T-helper 1 cell treated with Interleukin-12 subunit alpha and Interleukin-12 subunit beta and Interleukin-4 antibody, amounts not matched to agents 30 μg/mL and 1 μg/mL, for 36 hours (primary cell): ENCODE data around the gene PCNX3.
"Not testable (repeated sequence)": the region's sequence is repeated elsewhere in the genome, so short reads cannot be mapped to it uniquely, and the experiment has no call there.

Experiments
- H3K27ac Mint-ChIP-seq: one replicate; pipeline ENCODE4 v1.8.0; 2021; ENCODE audit warnings: mild to moderate bottlenecking, mixed read lengths
- H3K27me3 Mint-ChIP-seq: one replicate; pipeline ENCODE4 v1.8.0; 2021; ENCODE audit warnings: low read depth, mixed read lengths
- H3K36me3 Mint-ChIP-seq: one replicate; pipeline ENCODE4 v1.8.0; 2021; ENCODE audit warnings: low read depth, mixed read lengths
- H3K4me1 Mint-ChIP-seq: one replicate; pipeline ENCODE4 v1.8.0; 2021; ENCODE audit warnings: low read depth, mixed read lengths
- H3K4me3 Mint-ChIP-seq: one replicate; pipeline ENCODE4 v1.8.0; 2021; ENCODE audit warnings: mild to moderate bottlenecking, moderate library complexity, mixed read lengths
- H3K9me3 Mint-ChIP-seq: one replicate; pipeline ENCODE4 v1.8.0; 2021; ENCODE audit warnings: mixed read lengths

Gene PCNX3

DNA sequence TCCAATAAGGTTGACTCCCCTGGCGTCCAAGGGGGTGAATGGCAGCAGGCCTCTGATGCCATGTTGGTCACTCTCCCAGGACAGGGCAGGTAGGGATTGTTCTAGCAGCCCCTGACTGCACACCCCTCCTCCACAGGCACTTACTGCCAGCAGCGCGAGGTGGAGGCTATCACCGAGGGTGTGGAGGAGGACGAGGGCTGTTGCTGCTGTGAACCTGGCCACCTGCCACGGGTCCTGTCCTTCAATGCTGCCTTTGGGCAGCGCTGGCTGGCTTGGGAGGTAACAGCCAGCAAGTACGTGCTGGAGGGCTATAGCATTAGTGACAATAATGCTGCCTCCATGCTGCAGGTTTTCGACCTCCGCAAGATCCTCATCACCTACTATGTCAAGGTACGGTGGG is 14.6 kb downstream of the PCNX3 start:
- no peak overlapping the region for H3K4me3 Mint-ChIP-seq
- H3K27ac Mint-ChIP-seq: no peak overlapping the region
- H3K36me3 Mint-ChIP-seq: peaks cover 26% of the 10 kb centered on the region
- H3K9me3 Mint-ChIP-seq: no peaks in the 10 kb centered on the region
- H3K4me1 Mint-ChIP-seq: peaks cover 6% of the 10 kb centered on the region
- H3K27me3 Mint-ChIP-seq: no peaks in the 10 kb centered on the region

DNA sequence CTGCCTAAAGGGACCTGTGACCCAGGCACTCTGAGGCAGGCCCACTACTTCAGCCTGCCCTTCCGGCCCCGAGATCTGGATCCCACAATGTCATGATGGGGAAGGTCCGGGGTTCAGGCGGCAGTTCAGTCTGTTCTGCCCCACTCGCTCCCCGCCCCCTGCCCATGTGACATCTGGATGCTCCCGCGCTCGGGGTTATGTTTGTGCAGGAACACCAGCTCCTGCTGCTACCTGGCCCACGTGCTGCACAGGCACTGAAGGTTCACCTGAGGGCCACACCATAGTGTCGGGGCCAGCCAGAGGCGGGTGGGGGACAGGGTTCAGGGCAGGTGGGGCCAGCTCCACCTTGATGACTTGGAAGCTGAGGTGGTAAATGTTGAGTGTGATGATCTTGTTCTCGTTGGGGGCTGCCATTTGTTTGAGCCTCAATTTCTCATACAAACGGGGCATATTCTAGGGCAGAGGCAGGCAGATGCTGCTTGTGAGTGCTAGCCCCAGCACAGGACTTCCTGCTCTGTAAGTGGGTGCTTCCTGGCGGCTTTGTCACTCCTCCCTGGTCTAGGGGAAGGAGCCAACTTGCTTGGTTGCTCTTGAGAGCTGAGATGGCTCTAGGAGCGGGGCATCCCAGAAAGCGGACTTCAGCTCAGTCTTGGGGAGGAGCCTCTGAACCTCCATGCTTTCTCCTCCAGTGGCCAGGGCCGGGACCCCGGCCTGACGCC is 18.0 kb downstream of the PCNX3 start:
- Mint-ChIP-seq H3K36me3 (peaks cover 24% of the 10 kb centered on the region), H3K27ac (peak overlapping the region; percentile 64), H3K9me3 (no peaks in the 10 kb centered on the region), H3K27me3 (no peaks in the 10 kb centered on the region), H3K4me1 (peaks cover 11% of the 10 kb centered on the region), H3K4me3 (no peak overlapping the region)

DNA sequence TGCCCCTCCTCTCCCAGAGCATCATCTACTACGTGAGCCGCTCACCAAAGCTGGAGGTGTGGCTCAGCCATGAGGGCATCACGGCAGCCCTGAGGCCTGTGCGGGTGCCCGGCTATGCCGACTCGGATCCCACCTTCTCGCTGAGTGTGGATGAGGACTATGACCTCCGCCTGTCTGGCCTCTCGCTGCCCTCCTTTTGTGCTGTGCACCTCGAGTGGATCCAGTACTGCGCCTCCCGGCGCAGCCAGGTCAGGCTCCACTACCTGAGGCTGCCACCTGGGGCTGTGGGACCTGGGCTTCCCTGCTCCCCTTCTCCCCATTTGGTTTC is 18.5 kb downstream of the PCNX3 start:
- H3K27me3 Mint-ChIP-seq: no peaks in the 10 kb centered on the region
- peaks cover 16% of the 10 kb centered on the region for H3K4me1 Mint-ChIP-seq
- H3K36me3 Mint-ChIP-seq: peaks cover 28% of the 10 kb centered on the region
- no peak overlapping the region for H3K4me3 Mint-ChIP-seq
- peak overlapping the region; percentile 26 for H3K27ac Mint-ChIP-seq
- H3K9me3 Mint-ChIP-seq: no peaks in the 10 kb centered on the region

DNA sequence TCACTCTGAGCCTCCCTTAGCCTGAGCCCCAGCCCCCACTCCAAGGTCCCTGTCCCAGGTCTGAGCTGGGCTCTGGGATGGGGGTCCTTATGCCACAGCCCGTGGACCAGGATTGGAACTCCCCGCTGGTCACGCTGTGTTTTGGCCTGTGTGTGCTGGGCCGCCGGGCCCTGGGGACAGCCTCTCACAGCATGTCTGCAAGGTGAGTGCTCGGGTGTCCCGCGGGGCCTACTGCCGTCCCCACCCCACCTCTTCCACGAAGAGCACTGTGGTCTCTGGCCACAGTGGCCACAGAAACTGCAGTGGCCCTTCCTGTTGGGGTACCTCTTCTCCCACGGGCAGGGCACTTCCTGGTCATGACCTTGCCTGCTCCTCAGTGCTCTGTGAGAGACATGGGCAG is 18.9 kb downstream of the PCNX3 start:
- H3K36me3 Mint-ChIP-seq: peaks cover 25% of the 10 kb centered on the region
- peak overlapping the region; percentile 31 for H3K27ac Mint-ChIP-seq
- H3K27me3 Mint-ChIP-seq: no peaks in the 10 kb centered on the region
- H3K4me3 Mint-ChIP-seq: no peak overlapping the region
- H3K4me1 Mint-ChIP-seq: peaks cover 16% of the 10 kb centered on the region
- H3K9me3 Mint-ChIP-seq: no peaks in the 10 kb centered on the region

DNA sequence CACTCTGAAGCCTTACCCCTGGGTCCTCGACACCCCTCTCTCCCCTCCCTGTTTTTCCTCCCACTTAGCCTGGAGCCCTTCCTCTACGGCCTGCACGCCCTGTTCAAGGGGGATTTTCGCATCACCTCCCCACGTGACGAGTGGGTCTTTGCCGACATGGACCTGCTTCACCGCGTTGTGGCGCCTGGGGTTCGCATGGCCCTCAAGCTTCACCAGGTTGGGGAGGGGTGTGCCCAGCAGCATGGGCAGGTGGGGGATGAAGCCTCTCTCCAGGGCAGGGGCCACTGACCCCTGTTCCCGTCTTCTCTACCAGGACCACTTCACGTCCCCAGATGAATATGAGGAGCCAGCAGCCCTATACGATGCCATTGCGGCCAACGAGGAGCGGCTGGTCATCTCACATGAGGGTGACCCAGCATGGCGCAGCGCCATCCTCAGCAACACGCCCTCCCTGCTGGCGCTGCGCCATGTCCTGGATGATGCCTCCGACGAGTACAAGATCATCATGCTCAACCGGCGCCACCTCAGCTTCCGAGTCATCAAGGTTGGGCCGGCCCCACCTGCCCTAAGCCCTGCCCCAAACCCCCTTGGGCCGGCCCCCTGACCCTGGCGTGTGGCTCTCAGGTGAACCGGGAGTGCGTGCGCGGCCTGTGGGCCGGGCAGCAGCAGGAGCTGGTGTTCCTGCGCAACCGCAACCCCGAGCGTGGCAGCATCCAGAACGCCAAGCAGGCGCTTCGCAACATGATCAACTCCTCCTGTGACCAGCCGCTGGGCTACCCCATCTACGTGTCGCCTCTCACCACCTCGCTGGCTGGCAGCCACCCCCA is 19.5 kb downstream of the PCNX3 start:
- H3K4me3 Mint-ChIP-seq: no peak overlapping the region
- peaks cover 26% of the 10 kb centered on the region for H3K36me3 Mint-ChIP-seq
- peak overlapping the region; percentile 31 for H3K27ac Mint-ChIP-seq
- no peaks in the 10 kb centered on the region for H3K27me3 Mint-ChIP-seq
- no peaks in the 10 kb centered on the region for H3K9me3 Mint-ChIP-seq
- peaks cover 23% of the 10 kb centered on the region for H3K4me1 Mint-ChIP-seq

DNA sequence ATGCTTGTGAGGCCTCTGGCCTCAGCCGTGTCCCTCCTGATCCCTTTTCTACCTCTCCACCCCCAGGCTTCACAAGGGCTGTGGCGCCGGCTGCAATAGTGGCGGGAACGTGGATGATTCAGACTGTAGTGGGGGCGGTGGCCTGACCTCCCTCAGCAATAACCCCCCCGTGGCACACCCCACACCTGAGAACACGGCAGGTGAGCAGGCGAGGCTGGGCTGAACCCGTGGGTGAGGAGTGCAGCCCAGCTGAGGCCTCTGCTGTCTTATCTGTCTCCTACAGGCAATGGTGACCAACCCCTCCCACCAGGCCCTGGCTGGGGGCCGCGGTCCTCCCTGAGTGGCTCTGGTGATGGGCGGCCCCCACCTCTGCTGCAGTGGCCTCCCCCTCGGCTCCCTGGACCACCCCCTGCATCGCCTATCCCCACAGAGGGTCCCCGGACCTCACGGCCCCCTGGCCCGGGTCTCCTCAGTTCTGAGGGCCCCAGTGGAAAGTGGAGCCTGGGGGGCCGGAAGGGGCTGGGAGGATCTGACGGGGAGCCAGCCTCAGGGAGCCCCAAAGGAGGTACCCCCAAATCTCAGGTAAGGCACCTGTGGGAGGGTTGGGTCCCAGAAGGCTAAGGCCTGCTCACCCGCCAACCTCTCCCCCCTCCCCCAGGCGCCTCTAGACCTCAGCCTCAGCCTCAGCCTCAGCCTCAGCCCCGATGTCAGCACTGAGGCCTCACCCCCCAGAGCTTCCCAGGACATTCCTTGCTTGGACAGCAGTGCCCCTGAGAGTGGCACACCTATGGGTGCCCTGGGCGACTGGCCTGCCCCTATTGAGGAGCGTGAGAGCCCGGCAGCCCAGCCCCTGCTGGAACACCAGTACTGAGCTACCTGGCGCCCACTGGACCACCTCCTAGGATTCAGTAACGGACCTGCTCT is 20.8 kb downstream of the PCNX3 start:
- Mint-ChIP-seq H3K27me3 (no peaks in the 10 kb centered on the region), H3K36me3 (peaks cover 27% of the 10 kb centered on the region), H3K4me1 (peaks cover 26% of the 10 kb centered on the region), H3K27ac (peak overlapping the region; percentile 76), H3K4me3 (no peak overlapping the region), H3K9me3 (no peaks in the 10 kb centered on the region)

DNA sequence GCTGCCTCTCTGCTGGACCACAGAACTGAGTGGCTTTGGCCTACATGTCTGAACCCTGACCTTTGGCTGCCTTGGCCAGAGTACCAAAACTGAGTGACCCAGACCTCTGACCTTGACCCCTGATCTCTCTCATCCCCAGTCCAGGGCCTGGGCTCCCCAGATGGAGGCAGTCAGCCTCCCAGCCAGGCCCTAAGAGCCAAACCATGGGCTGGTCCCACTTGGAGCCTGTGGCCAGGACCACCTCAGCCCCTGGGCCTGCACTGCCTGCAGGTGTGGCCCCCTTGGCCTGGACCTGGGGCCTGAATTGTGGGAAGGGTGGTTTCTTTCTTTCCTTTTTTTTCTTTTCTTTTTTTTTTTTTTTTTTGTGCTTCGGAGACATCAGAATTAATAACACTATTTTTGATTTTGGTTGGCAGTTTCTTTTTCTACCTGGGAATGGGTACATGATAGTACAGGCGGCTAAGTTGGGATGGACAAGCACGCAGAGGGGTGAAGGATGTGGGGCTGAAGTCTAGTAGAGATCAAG is 21.5 kb downstream of the PCNX3 start:
- Mint-ChIP-seq H3K27me3 (no peaks in the 10 kb centered on the region), H3K9me3 (no peaks in the 10 kb centered on the region), H3K4me3 (peak overlapping the region; percentile 86), H3K27ac (peak overlapping the region; percentile 76), H3K36me3 (peaks cover 35% of the 10 kb centered on the region), H3K4me1 (peaks cover 30% of the 10 kb centered on the region)

DNA sequence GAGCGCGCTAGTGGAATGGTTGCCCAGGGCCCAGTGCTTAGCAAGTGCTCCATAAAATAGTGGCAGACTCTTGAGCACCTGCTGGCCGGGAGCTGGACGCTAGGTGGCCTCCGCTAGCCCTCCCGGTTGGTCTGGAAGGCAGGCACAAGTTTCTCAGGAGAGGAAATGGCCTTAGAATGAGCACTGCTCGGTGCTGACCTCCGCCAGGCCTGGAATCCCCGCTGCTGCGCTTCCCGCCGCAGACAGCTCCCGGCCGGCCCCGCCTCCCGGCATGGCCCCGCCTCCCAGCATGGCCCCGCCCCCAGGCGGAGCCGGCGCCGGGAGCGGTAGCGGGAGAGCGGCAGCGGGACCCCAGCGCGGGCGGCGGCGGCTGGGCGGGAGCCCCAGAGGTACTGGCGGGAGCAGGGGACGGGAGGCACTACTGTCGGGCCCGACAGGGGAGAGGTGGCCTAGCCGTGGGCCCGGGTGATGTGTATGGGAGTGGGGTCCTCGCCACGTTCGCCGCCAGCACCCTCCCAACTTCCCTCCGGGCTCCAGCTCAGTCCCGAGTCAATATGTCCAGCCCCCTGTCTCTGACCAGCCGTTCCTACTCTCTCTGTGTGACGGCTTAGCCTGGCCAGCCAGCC is 22.3 kb downstream of the PCNX3 start, which contains the start of gene SIPA1:
Gene SIPA1 (plus strand): TSS at position 308 of the 626 bp plus-strand sequence. CDS start 2,821 bp downstream, outside the sequence.
- H3K27ac Mint-ChIP-seq: peak within 1 kb of the TSS; percentile 90
- peaks cover 30% of the 10 kb centered on the region for H3K4me1 Mint-ChIP-seq
- H3K36me3 Mint-ChIP-seq: peaks cover 35% of the 10 kb centered on the region
- H3K9me3 Mint-ChIP-seq: no peaks in the 10 kb centered on the region
- H3K27me3 Mint-ChIP-seq: no peaks in the 10 kb centered on the region
- H3K4me3 Mint-ChIP-seq: peak within 1 kb of the TSS; percentile 86

DNA sequence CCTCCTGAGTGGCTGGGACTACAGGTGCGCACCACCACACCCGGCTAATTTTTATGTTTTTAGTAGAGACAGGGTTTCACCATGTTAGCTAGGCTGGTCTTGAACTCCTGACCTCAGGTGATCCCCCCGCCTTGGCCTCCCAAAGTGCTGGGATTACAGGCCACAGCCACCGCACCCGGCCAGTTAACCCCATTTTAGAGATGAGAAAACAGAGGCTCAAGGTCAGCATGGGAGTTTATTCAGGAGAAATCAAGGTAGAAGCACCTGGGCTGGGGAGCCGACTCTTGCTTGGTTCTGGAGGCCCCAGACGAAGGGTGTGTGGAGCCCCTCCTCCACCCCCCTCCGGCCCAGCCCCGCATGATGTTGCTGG is 23.6 kb downstream of the PCNX3 start:
- H3K36me3 Mint-ChIP-seq: peaks cover 44% of the 10 kb centered on the region
- not testable (repeated sequence) for H3K9me3 Mint-ChIP-seq, H3K27me3 Mint-ChIP-seq
- H3K4me3 Mint-ChIP-seq: peak overlapping the region; percentile 86
- peaks cover 35% of the 10 kb centered on the region for H3K4me1 Mint-ChIP-seq
- H3K27ac Mint-ChIP-seq: peak overlapping the region; percentile 92

DNA sequence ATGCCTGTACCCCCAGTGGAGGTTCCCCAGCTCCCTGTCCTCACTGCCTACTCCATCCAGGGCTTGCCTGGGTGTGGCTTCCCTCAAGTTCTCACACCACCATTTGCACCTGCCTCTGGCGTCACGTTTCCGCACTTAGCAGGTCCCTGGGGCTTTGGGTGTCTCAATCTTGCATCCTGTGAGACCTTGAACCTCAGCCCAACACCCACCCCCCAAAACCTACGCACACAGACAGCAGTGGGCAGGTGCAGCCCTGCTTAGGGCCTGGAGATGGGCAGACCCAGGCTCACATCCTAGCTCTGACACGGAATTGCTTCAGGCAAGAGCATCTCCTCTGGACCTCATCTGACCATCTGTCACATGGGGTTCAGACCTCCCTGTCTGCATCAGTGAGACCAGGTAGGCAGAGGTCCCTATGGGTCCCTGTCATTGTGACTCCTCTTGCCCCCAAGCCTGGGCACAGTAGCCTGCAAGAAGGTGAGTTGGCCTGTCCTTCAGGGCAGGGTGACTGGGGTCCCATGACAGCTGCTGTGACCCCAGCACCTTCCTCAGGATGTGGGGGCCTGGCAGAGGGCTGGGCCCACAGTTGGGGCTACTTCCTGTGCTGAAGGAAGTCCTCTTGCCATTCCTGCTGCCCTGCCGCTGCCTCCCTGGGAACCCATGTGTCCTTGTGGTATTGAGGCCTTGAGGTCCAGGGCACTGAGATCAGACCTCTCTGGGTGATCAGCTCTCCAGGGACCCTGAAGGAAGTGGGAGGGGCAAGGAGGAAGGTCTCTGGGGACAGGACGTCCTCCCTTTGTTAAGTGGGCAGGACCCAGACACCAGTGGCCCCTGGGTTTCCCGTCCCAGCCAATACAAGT is 24.3 kb downstream of the PCNX3 start:
- Mint-ChIP-seq H3K27ac (peak overlapping the region; percentile 92), H3K9me3 (no peaks in the 10 kb centered on the region), H3K36me3 (peaks cover 43% of the 10 kb centered on the region), H3K27me3 (no peaks in the 10 kb centered on the region), H3K4me3 (peak overlapping the region; percentile 86), H3K4me1 (peaks cover 39% of the 10 kb centered on the region)

DNA sequence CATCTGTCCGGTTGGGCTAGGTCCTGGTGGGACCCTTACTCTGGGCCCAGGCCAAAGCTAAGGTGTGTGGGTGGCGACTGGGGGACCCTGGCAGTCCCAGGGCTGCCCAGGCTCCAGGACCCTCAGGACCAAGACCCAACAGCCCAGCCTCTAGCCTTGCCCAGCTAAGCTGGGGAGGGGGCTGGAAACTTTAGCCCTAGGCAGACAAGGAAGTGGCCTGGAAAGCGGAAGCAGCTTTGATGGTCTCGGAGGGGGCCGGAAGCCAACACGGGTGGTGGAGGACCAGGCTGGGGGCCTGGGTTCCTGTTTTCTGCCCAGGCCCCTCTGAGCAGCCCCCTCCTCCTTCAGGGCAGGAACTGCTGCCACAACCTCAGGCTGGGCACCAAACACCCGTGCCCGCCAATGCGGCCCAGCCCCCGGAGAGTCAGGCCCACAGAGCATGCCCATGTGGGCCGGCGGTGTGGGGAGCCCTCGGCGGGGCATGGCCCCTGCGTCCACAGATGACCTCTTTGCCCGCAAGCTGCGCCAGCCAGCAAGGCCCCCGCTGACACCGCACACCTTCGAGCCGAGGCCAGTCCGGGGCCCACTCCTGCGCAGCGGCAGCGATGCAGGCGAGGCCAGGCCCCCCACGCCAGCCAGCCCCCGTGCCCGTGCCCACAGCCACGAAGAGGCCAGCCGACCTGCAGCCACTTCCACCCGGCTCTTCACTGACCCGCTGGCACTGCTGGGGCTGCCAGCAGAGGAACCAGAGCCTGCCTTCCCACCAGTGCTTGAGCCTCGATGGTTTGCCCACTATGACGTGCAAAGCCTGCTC is 25.1 kb downstream of the PCNX3 start:
- Mint-ChIP-seq H3K36me3 (peaks cover 43% of the 10 kb centered on the region), H3K27ac (peak overlapping the region; percentile 92), H3K4me3 (peak overlapping the region; percentile 86), H3K27me3 (no peaks in the 10 kb centered on the region), H3K4me1 (peaks cover 39% of the 10 kb centered on the region), H3K9me3 (no peaks in the 10 kb centered on the region)

DNA sequence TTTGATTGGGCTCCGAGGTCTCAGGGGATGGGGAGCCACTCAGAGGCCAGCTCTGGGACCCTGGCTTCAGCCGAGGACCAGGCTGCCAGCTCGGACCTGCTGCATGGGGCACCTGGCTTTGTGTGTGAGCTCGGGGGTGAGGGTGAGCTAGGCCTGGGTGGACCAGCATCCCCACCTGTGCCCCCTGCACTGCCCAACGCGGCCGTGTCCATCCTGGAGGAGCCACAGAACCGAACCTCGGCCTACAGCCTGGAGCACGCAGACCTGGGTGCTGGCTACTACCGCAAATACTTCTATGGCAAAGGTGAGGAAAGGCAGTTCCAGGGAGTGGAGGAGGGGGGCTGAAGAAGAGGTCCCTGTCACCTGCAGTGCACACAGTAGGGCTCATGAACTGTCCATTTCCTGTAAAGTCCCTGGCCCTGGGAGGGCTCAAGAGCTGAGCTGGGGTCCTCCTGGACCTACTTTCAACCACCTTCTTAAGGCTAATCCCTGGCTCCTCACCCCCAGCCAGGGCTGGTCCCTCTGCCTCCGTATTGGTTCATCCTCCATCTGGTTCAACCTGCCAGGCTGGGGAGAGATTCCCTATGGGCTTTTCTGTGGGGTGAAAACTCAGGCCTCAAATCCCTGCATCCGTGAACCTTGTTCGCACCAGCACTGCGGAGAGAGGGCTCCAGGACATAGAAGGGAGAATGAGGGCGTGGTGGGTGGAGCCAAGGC is 25.9 kb downstream of the PCNX3 start:
- H3K36me3 Mint-ChIP-seq: peaks cover 45% of the 10 kb centered on the region
- peak overlapping the region; percentile 79 for H3K27ac Mint-ChIP-seq
- peaks cover 39% of the 10 kb centered on the region for H3K4me1 Mint-ChIP-seq
- no peaks in the 10 kb centered on the region for H3K9me3 Mint-ChIP-seq
- no peaks in the 10 kb centered on the region for H3K27me3 Mint-ChIP-seq
- peak overlapping the region; percentile 74 for H3K4me3 Mint-ChIP-seq
